ENCODE measurements around the gene SIPA1L3.

GRCh38 chr19:38203197-38203596 lies 296.2 kb downstream of the SIPA1L3 start:
- TF ChIP-seq CTCF (IDR thresholded peaks at IDR 0.05; ENCODE audit: insufficient read depth, low read depth, low read length) (no peak), EZH2 (IDR thresholded peaks at IDR 0.05; ENCODE audit: insufficient read depth, low read length) (no peak)
